HG03097 (cell line): ENCODE data around the gene KCNH1.
"Not testable (repeated sequence)": the region's sequence is repeated elsewhere in the genome, so short reads cannot be mapped to it uniquely, and the experiment has no call there.

Source experiments
- ATAC-seq: cut with Tn5 transposase; IDR thresholded peaks from one replicate; pipeline ENCODE4 v1.9.1; 2021; ENCODE audit not compliant: unreplicated experiment, low FRiP score

Gene KCNH1

GRCh38 chr1:211111351-211111750 is 22.6 kb downstream of the KCNH1 start:
- no peak for ATAC-seq

GRCh38 chr1:211101481-211101880 is 32.5 kb downstream of the KCNH1 start:
- ATAC-seq, result no peak

GRCh38 chr1:211099393-211099792 is 34.6 kb downstream of the KCNH1 start:
- no peak for ATAC-seq

- no peak for ATAC-seq
These were observed 38.6 kb downstream of the KCNH1 start for GRCh38 chr1:211095381-211095780.

DNA sequence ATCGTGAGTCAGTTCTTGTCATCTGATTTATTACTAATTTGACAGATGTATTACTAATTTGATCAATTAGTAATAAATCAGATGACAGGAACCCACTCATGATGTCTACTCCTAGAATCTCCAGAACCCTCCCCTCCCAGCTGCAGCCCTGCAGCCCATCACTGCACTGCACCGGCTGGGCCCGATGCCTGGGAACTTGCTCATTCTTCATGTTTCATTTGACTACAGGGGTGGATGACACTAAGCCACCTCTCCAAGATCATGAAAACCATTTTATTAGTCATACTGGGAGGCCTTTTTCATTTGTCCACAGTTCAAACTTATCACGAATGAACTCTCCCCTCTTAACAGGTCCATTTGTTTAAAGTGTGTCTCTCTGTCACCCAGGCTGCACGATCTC is 41.0 kb downstream of the KCNH1 start:
- no peak for ATAC-seq

- ATAC-seq, result no peak
These were observed 42.1 kb downstream of the KCNH1 start for GRCh38 chr1:211091867-211092266.

- no peak for ATAC-seq
These were observed 44.4 kb downstream of the KCNH1 start for GRCh38 chr1:211089536-211089935.

- no peak for ATAC-seq
These were observed 45.8 kb downstream of the KCNH1 start for GRCh38 chr1:211088156-211088555.

GRCh38 chr1:211082824-211083223 is 51.1 kb downstream of the KCNH1 start:
- no peak for ATAC-seq

DNA sequence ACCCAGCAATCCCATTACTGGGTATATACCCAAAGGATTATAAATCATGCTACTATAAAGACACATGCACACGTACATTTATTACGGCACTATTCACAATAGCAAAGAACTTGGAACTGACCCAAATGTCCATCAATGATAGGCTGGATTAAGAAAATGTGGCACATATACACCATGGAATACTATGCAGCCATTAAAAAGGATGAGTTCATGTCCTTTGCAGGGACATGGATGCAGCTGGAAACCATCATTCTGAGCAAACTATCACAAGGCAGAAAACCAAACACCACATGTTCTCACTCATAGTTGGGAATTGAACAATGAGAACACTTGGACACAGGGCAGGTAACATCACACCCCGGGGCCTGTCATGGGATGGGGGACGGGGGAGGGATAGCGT is 52.5 kb downstream of the KCNH1 start:
- ATAC-seq, result not testable (repeated sequence)

DNA sequence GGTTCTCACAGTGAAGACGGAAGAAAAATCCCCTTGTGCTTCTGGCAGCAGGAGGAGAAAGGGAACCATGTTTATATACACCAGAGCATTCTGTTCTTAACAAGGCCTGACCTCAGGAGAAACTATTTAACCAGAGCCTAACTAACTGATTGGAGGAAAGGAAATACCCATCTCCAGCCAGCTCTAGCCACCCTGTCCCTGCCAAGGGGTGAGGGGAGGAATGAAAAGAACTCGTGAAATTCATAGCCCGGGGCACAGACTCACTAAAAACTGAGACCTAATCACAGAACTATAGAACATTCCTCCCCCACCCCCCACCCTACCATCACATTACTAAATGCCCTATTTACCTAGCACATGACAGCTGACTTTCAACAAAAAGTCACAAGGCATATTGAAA is 65.0 kb downstream of the KCNH1 start:
- ATAC-seq, result no peak

DNA sequence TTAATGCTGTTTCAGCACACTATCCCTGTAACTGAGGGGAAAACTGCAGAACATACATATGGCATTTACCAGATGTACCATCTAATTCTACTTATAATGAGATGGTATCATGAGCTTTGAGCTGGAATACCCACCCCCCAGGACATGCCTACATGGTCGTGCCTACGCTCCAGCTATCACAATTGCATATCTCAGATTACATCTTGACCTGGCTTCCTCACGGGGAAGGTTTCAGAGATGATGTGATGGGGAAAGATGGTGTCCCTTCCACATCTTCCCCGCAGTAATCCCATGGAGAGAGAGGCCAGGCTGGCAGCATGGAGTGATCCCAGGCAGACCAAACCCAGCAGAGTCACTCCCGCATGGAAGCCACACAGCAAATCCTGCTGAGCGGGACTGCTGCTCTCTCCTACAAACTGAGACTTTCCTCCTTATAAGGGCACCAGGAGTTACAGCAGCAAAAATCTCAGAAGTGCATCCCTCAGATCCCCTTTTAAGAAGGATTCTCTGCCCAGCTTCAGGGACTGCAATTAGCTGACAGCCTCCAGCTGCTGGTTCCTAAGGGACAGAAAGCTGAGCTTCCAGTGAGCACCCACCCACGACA is 67.1 kb downstream of the KCNH1 start:
- no peak for ATAC-seq

- not testable (repeated sequence) for ATAC-seq
These were observed 92.1 kb downstream of the KCNH1 start for GRCh38 chr1:211041838-211042237.

GRCh38 chr1:211037095-211037494 is 96.9 kb downstream of the KCNH1 start:
- no peak for ATAC-seq

DNA sequence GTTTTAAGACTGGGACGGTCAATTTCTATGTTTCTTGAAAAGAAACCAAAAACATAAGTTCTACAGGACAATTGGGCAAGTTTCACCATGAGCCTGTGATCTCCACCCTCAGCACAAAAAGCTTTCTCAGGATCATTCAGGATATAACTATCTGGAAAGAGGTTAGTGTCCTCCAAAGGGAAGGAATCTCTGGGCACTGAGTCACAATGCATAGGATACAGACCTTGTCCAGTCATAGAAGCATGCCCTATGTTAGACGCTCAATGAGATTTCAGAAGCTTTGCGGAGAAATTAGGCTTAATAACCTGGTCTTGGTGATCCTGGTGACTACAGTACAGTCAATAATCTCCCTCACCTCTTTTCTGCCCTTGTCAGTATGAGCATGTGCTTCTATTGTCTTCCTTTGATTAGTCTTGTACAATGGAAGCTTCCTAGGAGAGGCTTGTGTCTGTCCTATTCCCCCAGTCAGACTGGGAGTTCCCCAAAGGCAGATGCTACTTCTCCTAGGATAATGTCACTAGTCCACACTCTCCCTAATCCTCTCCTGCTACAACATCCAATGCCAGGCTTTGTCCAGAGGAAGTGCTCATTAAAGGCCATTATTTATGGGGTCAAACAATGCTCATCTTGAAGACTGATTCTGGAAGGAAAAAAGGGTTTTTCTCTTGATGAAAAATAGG is 97.4 kb downstream of the KCNH1 start:
- no peak for ATAC-seq

DNA sequence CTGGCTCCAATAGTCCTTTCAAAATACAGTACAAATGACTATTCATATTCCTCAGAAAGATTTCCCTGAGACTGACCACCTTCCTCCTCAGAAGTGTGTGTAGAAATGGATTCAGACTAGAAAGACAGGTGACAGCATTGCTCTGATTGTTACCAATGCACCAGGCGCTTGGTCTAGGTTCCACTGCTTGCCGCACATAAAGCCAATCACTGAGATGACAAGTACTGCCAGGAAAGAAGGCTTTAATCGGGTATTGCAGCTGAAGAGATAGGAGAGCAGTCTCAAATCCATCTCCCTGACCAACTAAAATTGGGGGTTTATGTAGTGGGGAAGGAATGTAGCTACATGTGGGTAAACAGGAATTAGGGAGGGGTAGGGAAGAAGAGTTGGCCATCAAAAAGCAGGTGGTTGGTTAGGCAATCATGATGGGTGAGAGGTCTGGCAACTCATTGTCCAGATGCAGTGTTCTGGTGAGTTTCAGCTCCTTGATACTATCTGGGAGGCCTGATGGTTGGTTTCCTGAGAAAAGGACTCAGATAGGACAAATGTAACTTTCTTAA is 98.0 kb downstream of the KCNH1 start:
- no peak for ATAC-seq

- ATAC-seq, result no peak
These were observed 99.9 kb downstream of the KCNH1 start for GRCh38 chr1:211033921-211034525.

- ATAC-seq, result no peak
These were observed 109.0 kb downstream of the KCNH1 start for GRCh38 chr1:211024901-211025300.

- no peak for ATAC-seq
These were observed 114.7 kb downstream of the KCNH1 start for GRCh38 chr1:211019266-211019665.

DNA sequence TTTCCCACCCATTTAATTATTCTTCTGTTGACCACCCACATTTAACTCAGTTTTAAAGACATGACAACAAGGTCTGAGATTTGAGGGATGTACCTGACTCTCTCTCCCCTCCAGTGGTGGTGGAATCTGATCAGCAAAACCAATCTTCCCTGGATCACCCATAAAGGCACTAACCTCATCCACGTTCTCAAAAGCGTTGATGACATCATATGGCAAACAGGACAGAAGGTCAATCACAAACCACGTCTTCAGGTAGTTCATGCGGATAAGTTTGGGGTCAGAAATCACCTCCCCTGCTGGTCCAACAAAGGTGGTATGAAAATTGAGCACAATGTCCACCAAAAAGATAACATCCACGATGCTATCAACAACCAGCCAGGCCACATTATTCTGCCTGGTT is 115.3 kb downstream of the KCNH1 start:
- ATAC-seq, result no peak

- ATAC-seq, result no peak
These were observed 116.8 kb downstream of the KCNH1 start for GRCh38 chr1:211017075-211017718.
